Dendritic cell treated with granulocyte-macrophage colony-stimulating factor and Interleukin-4, amounts not matched to agents 40 ng/mL and 50 ng/mL, for 4 days (primary cell): ENCODE results near the gene UBR2.
"Not testable (repeated sequence)": the region's sequence is repeated elsewhere in the genome, so short reads cannot be mapped to it uniquely, and the experiment has no call there.

Experiments used
- H3K27ac Mint-ChIP-seq: one replicate; pipeline ENCODE4 v1.8.0; 2022; ENCODE audit warnings: mild to moderate bottlenecking, mixed read lengths
- H3K27me3 Mint-ChIP-seq: one replicate; pipeline ENCODE4 v1.8.0; 2022; ENCODE audit warnings: mild to moderate bottlenecking, mixed read lengths
- H3K36me3 Mint-ChIP-seq: one replicate; pipeline ENCODE4 v1.8.0; 2022; ENCODE audit warnings: low read depth, mixed read lengths
- H3K4me1 Mint-ChIP-seq: one replicate; pipeline ENCODE4 v1.8.0; 2022; ENCODE audit warnings: low read depth, mixed read lengths
- H3K4me3 Mint-ChIP-seq: one replicate; pipeline ENCODE4 v1.8.0; 2022; ENCODE audit warnings: mild to moderate bottlenecking, moderate library complexity, mixed read lengths
- H3K9me3 Mint-ChIP-seq: one replicate; pipeline ENCODE4 v1.8.0; 2022; ENCODE audit warnings: mixed read lengths
- intact Hi-C: fragments of 100-400 bp; cut with micrococcal nuclease; formaldehyde crosslinking; loops from one replicate; pipeline ENCODE4 v1.15.0; 2022

The UBR2 gene

GRCh38 chr6:42565823-42566613 is 2.2 kb downstream of the UBR2 start:
- peak overlapping the region; percentile 96 for H3K27ac Mint-ChIP-seq

DNA sequence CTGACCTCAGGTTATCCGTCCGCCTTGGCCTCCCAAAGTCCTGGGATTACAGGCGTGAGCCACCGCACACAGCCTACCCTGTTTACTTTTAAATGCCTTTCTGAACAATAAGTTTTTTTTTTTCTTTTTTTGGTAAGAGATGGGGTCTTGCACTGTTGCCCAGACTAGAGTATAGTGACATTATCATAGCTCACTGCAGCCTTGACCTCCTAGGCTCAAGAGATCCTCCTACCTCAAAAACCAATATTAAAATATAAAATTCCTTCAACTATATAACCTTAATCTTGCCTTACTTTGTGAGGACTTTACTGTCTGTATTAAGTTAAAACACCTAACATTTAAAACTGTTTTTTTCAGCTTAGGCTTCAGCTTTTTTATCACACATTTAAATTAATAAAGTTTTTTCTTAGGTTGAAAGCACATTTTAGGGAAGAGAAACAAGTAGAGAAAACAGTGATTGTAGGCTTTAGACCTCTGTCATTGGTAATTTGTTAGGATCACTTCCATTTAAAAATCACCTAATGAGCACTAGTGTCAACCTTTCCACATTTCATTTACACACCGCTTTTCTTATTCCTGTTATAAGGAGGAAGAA is 2.9 kb downstream of the UBR2 start:
- Mint-ChIP-seq H3K36me3 (peaks cover 34% of the 10 kb centered on the region), H3K27me3 (no peaks in the 10 kb centered on the region), H3K27ac (peak overlapping the region; percentile 96), H3K4me3 (peak overlapping the region; percentile 83), H3K9me3 (no peaks in the 10 kb centered on the region), H3K4me1 (peaks cover 27% of the 10 kb centered on the region)
- intact Hi-C loops: no loop called here

More at GRCh38 chr6:42565823-42566613, 2.2 kb downstream of the UBR2 start:
- no peaks in the 10 kb centered on the region for H3K9me3 Mint-ChIP-seq
- H3K4me1 Mint-ChIP-seq: peaks cover 27% of the 10 kb centered on the region
- H3K27me3 Mint-ChIP-seq: no peaks in the 10 kb centered on the region
- peak overlapping the region; percentile 83 for H3K4me3 Mint-ChIP-seq
- H3K36me3 Mint-ChIP-seq: peaks cover 34% of the 10 kb centered on the region
- intact Hi-C loops: no loop called here

DNA sequence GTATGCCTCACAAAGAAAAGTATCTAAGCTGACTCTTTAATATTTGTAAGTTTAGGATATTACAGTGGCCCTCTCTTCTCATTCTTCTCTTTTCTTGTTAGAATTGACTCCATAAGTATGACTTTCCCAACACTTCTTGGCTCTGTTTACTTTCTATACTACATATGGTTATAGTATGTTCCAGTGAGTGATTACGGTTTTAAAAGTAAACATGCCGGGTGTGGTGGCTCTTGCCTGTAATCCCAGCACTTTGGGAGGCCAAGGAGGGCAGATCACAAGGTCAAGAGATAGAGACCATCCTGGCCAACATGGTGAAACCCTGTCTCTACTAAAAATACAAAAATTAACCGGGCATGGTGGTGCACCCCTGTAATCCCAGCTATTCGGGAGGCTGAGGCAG is 3.4 kb downstream of the UBR2 start:
- H3K9me3 Mint-ChIP-seq, H3K4me3 Mint-ChIP-seq, intact Hi-C loops, H3K27me3 Mint-ChIP-seq: not testable (repeated sequence)
- H3K36me3 Mint-ChIP-seq: peaks cover 34% of the 10 kb centered on the region
- peaks cover 27% of the 10 kb centered on the region for H3K4me1 Mint-ChIP-seq
- H3K27ac Mint-ChIP-seq: peak overlapping the region; percentile 30

DNA sequence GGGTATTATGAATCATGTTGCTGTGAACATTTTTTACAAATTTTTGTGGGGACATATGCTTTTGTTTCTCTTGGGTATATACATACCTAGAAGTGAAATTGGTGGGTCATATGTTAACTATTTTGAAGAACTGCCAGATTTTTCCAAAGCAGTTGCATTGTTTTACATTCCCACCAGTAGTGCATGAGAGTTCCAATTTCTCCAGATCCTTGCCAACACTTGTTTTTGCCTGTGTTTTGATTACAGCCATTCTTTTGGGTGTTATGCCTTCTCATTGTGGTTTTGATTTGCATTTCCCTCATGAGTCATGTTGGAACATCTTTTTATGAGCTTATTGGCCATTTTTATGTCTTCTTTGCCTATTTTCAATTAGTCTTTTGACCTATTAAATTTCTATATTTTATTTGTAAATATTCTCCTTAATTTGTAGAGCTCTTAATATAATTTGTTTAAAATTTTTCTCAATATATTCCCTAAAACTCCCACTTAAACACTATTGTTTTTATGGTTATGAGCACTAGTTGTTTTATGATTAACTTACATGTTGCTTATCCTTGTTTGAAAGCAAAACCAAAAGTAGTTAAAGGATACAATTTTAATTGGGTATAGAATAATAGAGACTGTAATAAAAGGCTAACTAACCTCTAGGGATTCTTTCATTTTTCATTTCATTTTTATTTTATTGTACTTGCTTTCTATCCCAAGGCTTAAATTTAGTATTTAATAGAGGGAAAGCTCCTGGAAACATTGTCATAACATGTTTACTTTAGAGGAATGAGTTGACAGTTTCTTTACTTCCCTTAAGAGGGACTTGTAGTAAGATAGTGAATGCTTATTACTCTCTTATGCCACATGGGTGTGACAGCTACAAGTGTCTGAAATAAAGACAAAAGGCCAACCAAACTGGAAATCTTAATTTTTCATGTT is 5.5 kb downstream of the UBR2 start:
- Mint-ChIP-seq H3K9me3 (no peaks in the 10 kb centered on the region), H3K27ac (peak overlapping the region; percentile 58), H3K4me3 (no peak overlapping the region), H3K36me3 (peaks cover 47% of the 10 kb centered on the region), H3K4me1 (peaks cover 36% of the 10 kb centered on the region), H3K27me3 (no peaks in the 10 kb centered on the region)
- intact Hi-C loops: no loop called here

- H3K4me1 Mint-ChIP-seq: peaks cover 28% of the 10 kb centered on the region
- intact Hi-C loops: no loop called here
- no peaks in the 10 kb centered on the region for H3K9me3 Mint-ChIP-seq
- H3K4me3 Mint-ChIP-seq: no peak overlapping the region
- no peak overlapping the region for H3K27ac Mint-ChIP-seq
- H3K27me3 Mint-ChIP-seq: no peaks in the 10 kb centered on the region
- H3K36me3 Mint-ChIP-seq: peaks cover 45% of the 10 kb centered on the region
These were observed 7.9 kb downstream of the UBR2 start for GRCh38 chr6:42571611-42572342.

DNA sequence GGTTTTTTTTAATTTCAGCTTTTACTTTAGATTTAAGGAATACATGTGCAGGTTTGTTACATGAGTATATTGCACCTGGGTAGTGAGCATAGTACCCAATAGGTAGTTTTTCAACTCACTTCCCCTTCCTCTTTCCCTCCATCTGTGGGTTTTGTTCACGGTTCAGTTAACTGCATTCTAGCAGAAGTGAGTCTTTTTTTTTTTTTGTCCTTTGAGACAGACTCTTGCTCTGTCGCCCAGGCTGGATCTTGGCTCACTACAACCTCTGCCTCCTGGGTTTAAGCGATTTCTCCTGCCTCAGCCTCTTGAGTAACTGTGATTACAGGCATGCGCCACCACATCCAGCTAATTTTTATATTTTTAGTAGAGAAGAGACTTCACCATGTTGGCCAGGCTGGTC is 8.7 kb downstream of the UBR2 start:
- Mint-ChIP-seq H3K27ac (peak overlapping the region; percentile 40), H3K4me1 (peaks cover 21% of the 10 kb centered on the region), H3K36me3 (peaks cover 46% of the 10 kb centered on the region), H3K27me3 (no peaks in the 10 kb centered on the region), H3K9me3 (no peaks in the 10 kb centered on the region), H3K4me3 (no peak overlapping the region)
- intact Hi-C loops: no loop called here

GRCh38 chr6:42576538-42576937 is 12.7 kb downstream of the UBR2 start:
- H3K27ac Mint-ChIP-seq, H3K9me3 Mint-ChIP-seq, H3K27me3 Mint-ChIP-seq, H3K4me3 Mint-ChIP-seq, intact Hi-C loops: not testable (repeated sequence)
- peaks cover 27% of the 10 kb centered on the region for H3K4me1 Mint-ChIP-seq
- H3K36me3 Mint-ChIP-seq: peaks cover 71% of the 10 kb centered on the region

- Mint-ChIP-seq H3K4me1 (peaks cover 15% of the 10 kb centered on the region), H3K27ac (no peak overlapping the region), H3K9me3 (no peaks in the 10 kb centered on the region), H3K27me3 (no peaks in the 10 kb centered on the region), H3K36me3 (peaks cover 53% of the 10 kb centered on the region), H3K4me3 (no peak overlapping the region)
- intact Hi-C loops: no loop called here
These were observed 34.5 kb downstream of the UBR2 start for GRCh38 chr6:42598300-42598699.

DNA sequence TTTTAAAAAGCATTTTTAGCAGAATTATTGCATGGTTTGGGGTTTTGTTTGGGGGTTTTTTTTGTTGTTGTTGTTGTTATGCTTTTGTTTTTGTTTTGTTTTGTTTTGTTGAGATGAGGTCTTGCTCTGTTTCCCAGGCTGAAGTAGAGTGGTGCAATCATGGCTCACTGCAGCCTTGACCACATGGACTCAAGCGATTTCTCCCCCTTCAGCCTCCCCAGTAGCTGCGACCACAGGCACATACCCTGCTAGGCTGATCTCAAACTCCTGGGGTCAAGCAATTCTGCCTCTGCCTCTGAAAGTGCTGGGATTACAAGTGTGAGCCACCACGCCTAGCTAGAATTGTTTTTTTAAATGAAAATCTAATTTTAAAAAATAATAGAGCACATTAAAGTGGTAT is 35.7 kb downstream of the UBR2 start:
- peaks cover 15% of the 10 kb centered on the region for H3K4me1 Mint-ChIP-seq
- peaks cover 50% of the 10 kb centered on the region for H3K36me3 Mint-ChIP-seq
- intact Hi-C loops: no loop called here
- H3K27ac Mint-ChIP-seq: no peak overlapping the region
- H3K4me3 Mint-ChIP-seq: no peak overlapping the region
- no peaks in the 10 kb centered on the region for H3K27me3 Mint-ChIP-seq
- H3K9me3 Mint-ChIP-seq: no peaks in the 10 kb centered on the region

DNA sequence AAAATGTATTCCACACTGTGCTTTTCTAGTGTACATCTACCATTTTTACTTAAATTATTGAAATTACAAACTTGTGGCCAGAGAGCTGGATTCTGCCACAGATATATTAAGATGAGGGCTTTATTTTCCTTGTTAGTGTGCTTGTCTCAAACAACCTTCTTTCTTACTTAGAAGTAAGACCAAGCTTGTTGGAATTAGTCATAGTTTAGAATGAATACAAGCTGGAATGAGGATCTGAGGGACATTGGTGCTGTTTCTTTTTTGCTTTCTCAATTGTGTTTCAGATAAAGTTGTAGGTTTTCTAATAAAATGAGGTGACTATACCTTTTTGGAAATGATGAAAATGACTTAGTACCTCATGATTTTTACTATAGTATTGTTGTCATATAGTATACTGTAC is 40.3 kb downstream of the UBR2 start:
- Mint-ChIP-seq H3K27ac (no peak overlapping the region), H3K4me1 (no peaks in the 10 kb centered on the region), H3K36me3 (peaks cover 50% of the 10 kb centered on the region), H3K9me3 (no peaks in the 10 kb centered on the region), H3K27me3 (no peaks in the 10 kb centered on the region), H3K4me3 (no peak overlapping the region)
- intact Hi-C loops: no loop called here

GRCh38 chr6:42604699-42605098 is 40.9 kb downstream of the UBR2 start:
- not testable (repeated sequence) for H3K4me3 Mint-ChIP-seq, H3K27me3 Mint-ChIP-seq
- H3K36me3 Mint-ChIP-seq: peaks cover 49% of the 10 kb centered on the region

GRCh38 chr6:42610416-42610815 is 46.6 kb downstream of the UBR2 start:
- H3K27ac Mint-ChIP-seq: no peak overlapping the region
- intact Hi-C loops: no loop called here
- H3K9me3 Mint-ChIP-seq: no peaks in the 10 kb centered on the region
- H3K27me3 Mint-ChIP-seq: no peaks in the 10 kb centered on the region
- H3K36me3 Mint-ChIP-seq: peaks cover 61% of the 10 kb centered on the region
- no peaks in the 10 kb centered on the region for H3K4me1 Mint-ChIP-seq
- no peak overlapping the region for H3K4me3 Mint-ChIP-seq

More at GRCh38 chr6:42604699-42605098, 40.9 kb downstream of the UBR2 start:
- H3K4me1 Mint-ChIP-seq, H3K27ac Mint-ChIP-seq, intact Hi-C loops, H3K9me3 Mint-ChIP-seq: not testable (repeated sequence)

DNA sequence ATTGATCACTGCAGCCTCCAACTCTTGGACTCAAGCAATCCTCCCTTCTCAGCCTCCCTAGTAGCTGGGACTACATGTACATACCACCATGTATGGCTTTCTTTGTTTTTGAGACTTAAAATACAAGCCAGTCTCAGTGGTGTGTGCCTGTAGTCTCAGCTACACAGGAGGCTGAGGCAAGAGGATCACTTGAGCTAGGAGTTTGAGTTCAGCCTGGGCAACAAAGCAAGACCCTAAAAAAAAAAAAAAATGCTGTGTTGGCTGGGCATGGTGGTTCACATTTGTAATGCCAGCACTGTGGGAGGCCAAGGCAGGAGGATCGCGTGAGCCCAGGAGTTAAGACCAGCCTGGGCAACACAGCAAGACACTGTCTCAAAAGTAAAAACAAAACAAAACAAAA is 51.7 kb downstream of the UBR2 start:
- H3K27me3 Mint-ChIP-seq: no peaks in the 10 kb centered on the region
- H3K9me3 Mint-ChIP-seq: no peaks in the 10 kb centered on the region
- intact Hi-C loops: no loop called here
- no peaks in the 10 kb centered on the region for H3K4me1 Mint-ChIP-seq
- peaks cover 71% of the 10 kb centered on the region for H3K36me3 Mint-ChIP-seq
- no peak overlapping the region for H3K4me3 Mint-ChIP-seq
- no peak overlapping the region for H3K27ac Mint-ChIP-seq
